Measurements from ENCODE around the gene ARL4A.

GRCh38 chr7:12708314-12708713, 20.9 kb downstream of the ARL4A start:
- TF ChIP-seq CTCF (IDR thresholded peaks at IDR 0.05) (no peak), POLR2A (IDR thresholded peaks at IDR 0.05) (no peak)

Measured in heart left ventricle (tissue), 13 donors.